GM21825 (cell line): ENCODE results near the gene TFDP2.
"Not testable (repeated sequence)": the region's sequence is repeated elsewhere in the genome, so short reads cannot be mapped to it uniquely, and the experiment has no call there.

ENCODE experiments used
- ATAC-seq: cut with Tn5 transposase; IDR thresholded peaks from one replicate; pipeline ENCODE4 v1.9.1; 2021; ENCODE audit warnings: mild to moderate bottlenecking, moderate library complexity; ENCODE audit not compliant: unreplicated experiment

Gene TFDP2

GRCh38 chr3:141933421-141934300 is 215.7 kb downstream of the TFDP2 start:
- ATAC-seq = no peak

GRCh38 chr3:141930801-141931200 is 218.5 kb downstream of the TFDP2 start:
- no peak for ATAC-seq

- ATAC-seq = no peak
These were observed 219.9 kb downstream of the TFDP2 start for GRCh38 chr3:141929341-141929995.

- ATAC-seq = no peak
These were observed 220.6 kb downstream of the TFDP2 start for GRCh38 chr3:141928631-141929270.

GRCh38 chr3:141926929-141927328 is 222.4 kb downstream of the TFDP2 start:
- ATAC-seq = no peak

GRCh38 chr3:141925677-141926076 is 223.7 kb downstream of the TFDP2 start:
- ATAC-seq = not testable (repeated sequence)

GRCh38 chr3:141921316-141921715 is 228.0 kb downstream of the TFDP2 start:
- no peak for ATAC-seq

- no peak for ATAC-seq
These were observed 228.6 kb downstream of the TFDP2 start for GRCh38 chr3:141920701-141921100.

GRCh38 chr3:141915766-141916165 is 233.6 kb downstream of the TFDP2 start:
- no peak for ATAC-seq

- no peak for ATAC-seq
These were observed 234.3 kb downstream of the TFDP2 start for GRCh38 chr3:141915016-141915415.

GRCh38 chr3:141914311-141914710 is 235.0 kb downstream of the TFDP2 start:
- no peak for ATAC-seq

GRCh38 chr3:141913150-141913811 is 236.1 kb downstream of the TFDP2 start:
- ATAC-seq = peak; percentile 54

GRCh38 chr3:141909986-141910385 is 239.4 kb downstream of the TFDP2 start:
- ATAC-seq = not testable (repeated sequence)

GRCh38 chr3:141909408-141909807 is 239.9 kb downstream of the TFDP2 start:
- ATAC-seq = no peak

- ATAC-seq = no peak
These were observed 244.2 kb downstream of the TFDP2 start for GRCh38 chr3:141905129-141905528.

- ATAC-seq = no peak
These were observed 245.1 kb downstream of the TFDP2 start for GRCh38 chr3:141904203-141904602.

GRCh38 chr3:141901914-141902313 is 247.4 kb downstream of the TFDP2 start:
- ATAC-seq = peak; percentile 57

- ATAC-seq = no peak
These were observed 249.0 kb downstream of the TFDP2 start for GRCh38 chr3:141900343-141900742.

GRCh38 chr3:141898908-141899307 is 250.4 kb downstream of the TFDP2 start:
- no peak for ATAC-seq

GRCh38 chr3:141895731-141896130 is 253.6 kb downstream of the TFDP2 start:
- no peak for ATAC-seq

- no peak for ATAC-seq
These were observed 254.7 kb downstream of the TFDP2 start for GRCh38 chr3:141894524-141895176.
